ENCODE data around the gene ECSIT.

- TF ChIP-seq POLR2AphosphoS5 (IDR thresholded peaks at IDR 0.05) (no peak), CTCF (IDR thresholded peaks at IDR 0.05 in 8 of 11, conservative IDR thresholded peaks at IDR 0.05 in 3 of 11) (no peak), POLR2A (IDR thresholded peaks at IDR 0.05) (no peak)
Observed at GRCh38 chr19:11478167-11479089, 50.5 kb downstream of the ECSIT start.
